Neural cell (in vitro differentiated cells): Measurements from ENCODE around the gene MVK.

Experiments
- CTCF ChIP-seq: fragments of 450-650 bp; IDR thresholded peaks from 2 replicates; pipeline ENCODE4 v1.5.1; 2014; ENCODE audit warnings: antibody characterized with exemption, mild to moderate bottlenecking, moderate library complexity; ENCODE audit not compliant: poor library complexity, severe bottlenecking
- EZH2 ChIP-seq: fragments of 200-600, 300-800 bp; shearing (Covaris generic), sonication (generic); IDR thresholded peaks from 2 replicates; pipeline ENCODE4 v1.6.1; 2014; ENCODE audit warnings: antibody characterized with exemption, low read length, borderline replicate concordance, mild to moderate bottlenecking; ENCODE audit not compliant: insufficient read depth, poor library complexity, severe bottlenecking
- POLR2AphosphoS5 ChIP-seq: IDR thresholded peaks from 2 replicates; pipeline ENCODE4 v1.6.1; 2012
- REST ChIP-seq: IDR thresholded peaks from 2 replicates; pipeline ENCODE4 v1.6.1; 2012; ENCODE audit warnings: borderline replicate concordance
- SMC3 ChIP-seq: fragments of 450-650 bp; conservative IDR thresholded peaks from 2 replicates; pipeline ENCODE4 v1.6.1; 2014; ENCODE audit warnings: antibody characterized with exemption, mild to moderate bottlenecking, moderate library complexity; ENCODE audit not compliant: poor library complexity
- TAF1 ChIP-seq: IDR thresholded peaks from 2 replicates; pipeline ENCODE4 v1.6.1; 2012; ENCODE audit warnings: low read depth

- TF ChIP-seq REST (no peak), TAF1 (no peak), CTCF (no peak), POLR2AphosphoS5 (no peak), SMC3 (no peak), EZH2 (no peak)
Observed at GRCh38 chr12:109524466-109525278, 48.9 kb upstream of the MVK start.
